OCI-LY3 (cell line): ENCODE measurements around the gene PRDM1.

Source experiments
- H2AFZ ChIP-seq: fragments of 200-600, 300-600 bp; shearing (Covaris generic); 2 replicates; pipeline ENCODE4 v1.6.0; 2014; ENCODE audit warnings: antibody characterized with exemption, low read depth, low read length
- H3K27ac ChIP-seq: fragments of 200-600, 300-600 bp; sonication (generic); 2 replicates; pipeline ENCODE4 v1.5.1; 2014; ENCODE audit warnings: mild to moderate bottlenecking, low read length, moderate library complexity, mixed read lengths
- H3K27me3 ChIP-seq: fragments of 200-600, 300-600 bp; sonication (generic); 2 replicates; pipeline ENCODE4 v1.6.1; 2014; ENCODE audit warnings: low read depth, low read length, mixed read lengths
- H3K36me3 ChIP-seq: fragments of 200-600, 300-600 bp; sonication (generic); replicated peaks from 2 replicates; pipeline ENCODE3; 2014; ENCODE audit warnings: low read depth, low read length, mixed read lengths
- H3K4me1 ChIP-seq: fragments of 300-600, 200-600 bp; sonication (generic); 2 replicates; pipeline ENCODE4 v1.6.1; 2014; ENCODE audit warnings: low read length, mixed read lengths
- H3K4me2 ChIP-seq: fragments of 200-600, 300-600 bp; sonication (generic); 2 replicates; pipeline ENCODE4 v1.6.1; 2014; ENCODE audit warnings: low read length, mixed read lengths
- H3K4me3 ChIP-seq: fragments of 300-600, 200-600 bp; sonication (generic); 2 replicates; pipeline ENCODE4 v1.5.1; 2014; ENCODE audit warnings: antibody characterized with exemption, mild to moderate bottlenecking, low read length, moderate library complexity
- H3K79me2 ChIP-seq: fragments of 300-600, 200-600 bp; shearing (Covaris generic); 2 replicates; pipeline ENCODE4 v1.6.1; 2014; ENCODE audit warnings: mild to moderate bottlenecking, low read length, mixed read lengths
- H3K9ac ChIP-seq: fragments of 300-600, 200-600 bp; shearing (Covaris generic); 2 replicates; pipeline ENCODE4 v1.6.0; 2014; ENCODE audit warnings: mild to moderate bottlenecking, low read length, moderate library complexity
- H3K9me3 ChIP-seq: fragments of 200-600, 300-600 bp; shearing (Covaris generic); 2 replicates; pipeline ENCODE4 v1.6.1; 2014; ENCODE audit warnings: low read length, mixed read lengths; ENCODE audit not compliant: insufficient read depth
- H4K20me1 ChIP-seq: fragments of 200-600, 300-600 bp; sonication (generic); 2 replicates; pipeline ENCODE4 v1.6.1; 2016; ENCODE audit warnings: low read length, mixed read lengths; ENCODE audit not compliant: insufficient read depth
- CTCF ChIP-seq: fragments of 200-600, 300-600 bp; sonication (generic); IDR thresholded peaks from 2 replicates; pipeline ENCODE4 v1.5.1; 2014; ENCODE audit warnings: antibody characterized with exemption, low read length, low read depth
- EZH2phosphoT487 ChIP-seq: fragments of 200-600 bp; shearing (Covaris generic); IDR thresholded peaks from 2 replicates; pipeline ENCODE4 v1.6.1; 2018; ENCODE audit warnings: antibody characterized with exemption, mixed run types, low read depth

The PRDM1 gene

GRCh38 chr6:106154326-106154725 is 68.2 kb downstream of the PRDM1 start:
- no peak for TF ChIP-seq EZH2phosphoT487
- no peak for TF ChIP-seq CTCF
- H3K4me1 ChIP-seq, result peaks cover 43% of the 10 kb centered on the region

GRCh38 chr6:106155219-106155830 is 69.2 kb downstream of the PRDM1 start:
- no peaks in the 10 kb centered on the region for H3K79me2 ChIP-seq
- peaks cover 40% of the 10 kb centered on the region for H3K4me1 ChIP-seq
- H3K27ac ChIP-seq, result no peak overlapping the region
- TF ChIP-seq CTCF (no peak), EZH2phosphoT487 (no peak)
- H4K20me1 ChIP-seq, result no peaks in the 10 kb centered on the region
- H3K27me3 ChIP-seq, result no peaks in the 10 kb centered on the region
- no peak overlapping the region for H3K4me3 ChIP-seq
- H3K9ac ChIP-seq, result no peak overlapping the region
- peak overlapping the region; percentile 9; the same call in 1 of the 2 replicates for H3K4me2 ChIP-seq
- H3K36me3 ChIP-seq, result no peaks in the 10 kb centered on the region
- H2AFZ ChIP-seq, result no peak overlapping the region
- no peaks in the 10 kb centered on the region for H3K9me3 ChIP-seq

More at GRCh38 chr6:106154326-106154725, 68.2 kb downstream of the PRDM1 start:
- no peaks in the 10 kb centered on the region for H4K20me1 ChIP-seq
- no peak overlapping the region for H2AFZ ChIP-seq
- no peaks in the 10 kb centered on the region for H3K27me3 ChIP-seq
- H3K27ac ChIP-seq, result no peak overlapping the region
- H3K79me2 ChIP-seq, result no peaks in the 10 kb centered on the region
- H3K36me3 ChIP-seq, result no peaks in the 10 kb centered on the region
- no peak overlapping the region for H3K4me2 ChIP-seq
- no peak overlapping the region for H3K4me3 ChIP-seq
- H3K9ac ChIP-seq, result no peak overlapping the region
- H3K9me3 ChIP-seq, result no peaks in the 10 kb centered on the region

GRCh38 chr6:106156413-106156812 is 70.3 kb downstream of the PRDM1 start:
- Histone ChIP-seq H3K4me2 (no peak overlapping the region), H3K9ac (no peak overlapping the region), H3K4me3 (no peak overlapping the region), H3K27ac (no peak overlapping the region), H3K9me3 (no peaks in the 10 kb centered on the region), H3K4me1 (peaks cover 47% of the 10 kb centered on the region), H3K36me3 (no peaks in the 10 kb centered on the region), H3K27me3 (no peaks in the 10 kb centered on the region), H2AFZ (no peak overlapping the region), H3K79me2 (no peaks in the 10 kb centered on the region), H4K20me1 (no peaks in the 10 kb centered on the region)
- TF ChIP-seq EZH2phosphoT487 (no peak), CTCF (no peak)

- Histone ChIP-seq H3K4me1 (peaks cover 47% of the 10 kb centered on the region), H4K20me1 (no peaks in the 10 kb centered on the region), H3K27ac (no peak overlapping the region), H3K4me2 (peak overlapping the region; percentile 11; the same call in 1 of the 2 replicates), H3K79me2 (no peaks in the 10 kb centered on the region), H3K9ac (no peak overlapping the region), H3K27me3 (no peaks in the 10 kb centered on the region), H2AFZ (no peak overlapping the region), H3K9me3 (no peaks in the 10 kb centered on the region), H3K4me3 (no peak overlapping the region), H3K36me3 (no peaks in the 10 kb centered on the region)
- TF ChIP-seq CTCF (no peak), EZH2phosphoT487 (no peak)
Measured at GRCh38 chr6:106156863-106157262, 70.7 kb downstream of the PRDM1 start.
